Memory B cell (primary cell): ENCODE results near the gene ASCL2.
"Not testable (repeated sequence)": the region's sequence is repeated elsewhere in the genome, so short reads cannot be mapped to it uniquely, and the experiment has no call there.

Source experiments
- ATAC-seq: fragments of 150-1000 bp; cut with Tn5 transposase; 2 replicates; pipeline ENCODE4 v1.10.0; 2021; ENCODE audit warnings: low read depth, mild to moderate bottlenecking, moderate library complexity
- DNase-seq, 2 donors: peaks; one replicate each; pipeline ENCODE4 v3.0.0; 2022; ENCODE audit warnings: low spot score in 2 of 2
- H3K27ac Mint-ChIP-seq: one replicate; pipeline ENCODE4 v1.8.0; 2022; ENCODE audit warnings: mild to moderate bottlenecking, moderate library complexity, mixed read lengths
- H3K27me3 Mint-ChIP-seq: one replicate; pipeline ENCODE4 v1.8.0; 2022; ENCODE audit warnings: mixed read lengths
- H3K36me3 Mint-ChIP-seq: one replicate; pipeline ENCODE4 v1.8.0; 2022; ENCODE audit warnings: mild to moderate bottlenecking, mixed read lengths
- H3K4me1 Mint-ChIP-seq: one replicate; pipeline ENCODE4 v1.8.0; 2022; ENCODE audit warnings: mixed read lengths
- H3K4me3 Mint-ChIP-seq: one replicate; pipeline ENCODE4 v1.8.0; 2022; ENCODE audit warnings: mild to moderate bottlenecking, moderate library complexity, mixed read lengths
- H3K9me3 Mint-ChIP-seq: one replicate; pipeline ENCODE4 v1.8.0; 2022; ENCODE audit warnings: mixed read lengths

The ASCL2 gene

DNA sequence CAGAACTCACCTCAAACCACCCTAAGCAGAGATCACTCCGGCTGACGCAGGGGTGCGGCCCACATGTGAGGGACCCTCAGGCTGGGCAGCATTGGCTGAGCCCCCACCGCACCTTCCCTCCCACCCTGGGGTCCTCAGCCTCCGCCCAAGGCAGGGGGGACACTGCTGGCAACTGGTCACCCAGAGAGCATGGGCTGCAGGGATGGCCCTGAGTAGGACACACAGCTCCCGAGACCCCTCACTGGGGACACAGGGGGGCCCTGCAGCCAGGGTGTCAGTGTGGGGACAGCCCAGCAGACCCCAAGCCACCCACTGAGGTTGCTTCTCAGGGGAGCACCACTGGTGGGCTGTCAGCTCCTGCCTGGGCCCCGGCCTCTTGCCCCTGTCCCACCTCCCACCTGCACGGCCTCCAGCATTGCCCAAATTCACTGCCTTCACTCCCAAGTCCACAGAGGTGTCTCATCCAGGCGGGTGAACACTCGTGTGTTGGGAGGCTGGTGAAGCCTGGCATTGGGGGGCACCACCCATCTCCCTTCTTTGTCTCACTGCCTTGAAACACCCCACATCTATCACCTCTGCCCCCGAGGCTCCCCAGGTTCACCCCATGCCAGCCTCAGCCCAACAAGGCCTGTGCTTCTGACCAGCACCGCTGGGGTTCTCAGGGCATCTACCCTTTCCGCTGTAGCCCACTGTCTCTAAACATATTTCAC is 26.7 kb upstream of the ASCL2 start:
- no peaks in the 10 kb centered on the region for H3K9me3 Mint-ChIP-seq
- peaks cover 6% of the 10 kb centered on the region for H3K36me3 Mint-ChIP-seq
- peaks cover 19% of the 10 kb centered on the region for H3K4me1 Mint-ChIP-seq
- ATAC-seq (no peak), DNase-seq (no peak)
- peaks cover 6% of the 10 kb centered on the region for H3K27me3 Mint-ChIP-seq
- H3K27ac Mint-ChIP-seq: no peak overlapping the region
- H3K4me3 Mint-ChIP-seq: no peak overlapping the region

DNA sequence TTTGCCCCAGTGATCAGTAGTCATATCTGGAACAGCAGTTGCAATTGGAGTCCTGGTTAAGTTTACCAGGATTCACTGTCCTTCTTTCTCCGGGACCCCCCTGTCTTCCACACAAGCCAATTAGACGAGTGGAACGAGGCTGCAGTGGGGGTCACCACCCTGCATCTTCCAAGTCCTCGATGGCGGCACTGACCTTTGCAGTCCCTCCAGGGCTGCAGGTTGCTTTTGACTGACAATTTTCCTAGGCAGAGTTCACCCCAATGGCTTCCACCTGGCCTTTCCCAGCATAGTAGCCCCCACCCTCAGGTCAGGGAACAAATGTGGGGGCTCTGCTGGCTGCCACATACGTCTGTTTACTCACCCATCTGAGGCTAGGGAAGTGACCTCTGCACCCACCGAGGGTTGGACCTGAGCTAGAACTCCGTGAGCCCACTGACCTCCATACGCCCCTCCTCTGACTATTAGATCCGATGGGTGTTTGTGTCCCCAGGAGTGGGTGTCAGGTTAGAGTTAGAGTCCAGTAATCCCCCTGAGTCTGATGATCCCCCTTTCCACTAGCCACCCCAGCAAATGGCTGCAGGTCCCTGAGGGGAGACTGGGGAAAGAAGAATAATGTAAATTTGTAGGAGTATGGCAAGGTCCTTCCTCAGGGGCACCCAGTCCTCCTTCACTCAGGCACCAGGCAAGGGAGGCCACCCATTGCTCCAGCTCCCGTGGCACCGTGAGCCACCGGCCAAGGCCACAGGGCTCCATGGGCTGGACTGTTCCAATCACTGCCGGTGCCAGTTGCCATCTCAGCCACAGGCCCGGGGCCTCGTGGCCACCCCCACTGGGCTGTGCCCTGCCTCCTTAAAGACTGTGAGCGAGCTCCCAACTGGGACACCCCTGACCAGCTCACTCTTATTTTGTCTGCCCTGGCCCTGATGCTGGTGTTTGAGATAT is 25.9 kb upstream of the ASCL2 start:
- ATAC-seq (no peak), DNase-seq (no peak)
- Mint-ChIP-seq H3K4me3 (no peak overlapping the region), H3K27ac (no peak overlapping the region), H3K36me3 (peaks cover 6% of the 10 kb centered on the region), H3K9me3 (no peaks in the 10 kb centered on the region), H3K4me1 (peaks cover 14% of the 10 kb centered on the region), H3K27me3 (peaks cover 6% of the 10 kb centered on the region)

DNA sequence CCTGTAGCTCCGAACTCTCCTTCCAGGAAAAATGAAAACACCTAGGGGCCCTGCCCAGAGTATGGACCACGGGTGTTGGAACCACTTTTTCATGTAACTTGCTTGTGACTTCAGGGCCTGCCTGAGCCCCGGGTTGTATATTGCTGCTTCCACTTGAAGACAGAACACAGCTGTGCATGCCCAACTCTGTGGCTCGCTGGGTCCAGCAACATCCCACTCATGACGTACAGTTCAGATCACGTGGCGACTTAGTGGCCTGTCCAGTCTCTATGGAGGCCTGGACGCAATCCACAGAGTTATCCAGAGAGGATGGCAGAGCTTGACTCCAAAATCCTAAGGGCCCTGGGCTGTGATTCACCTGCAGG is 24.5 kb upstream of the ASCL2 start:
- peaks cover 8% of the 10 kb centered on the region for H3K27me3 Mint-ChIP-seq
- DNase-seq: no peak
- no peaks in the 10 kb centered on the region for H3K9me3 Mint-ChIP-seq
- peaks cover 9% of the 10 kb centered on the region for H3K4me1 Mint-ChIP-seq
- peaks cover 6% of the 10 kb centered on the region for H3K36me3 Mint-ChIP-seq
- ATAC-seq: no peak
- H3K4me3 Mint-ChIP-seq: no peak overlapping the region
- H3K27ac Mint-ChIP-seq: no peak overlapping the region

DNA sequence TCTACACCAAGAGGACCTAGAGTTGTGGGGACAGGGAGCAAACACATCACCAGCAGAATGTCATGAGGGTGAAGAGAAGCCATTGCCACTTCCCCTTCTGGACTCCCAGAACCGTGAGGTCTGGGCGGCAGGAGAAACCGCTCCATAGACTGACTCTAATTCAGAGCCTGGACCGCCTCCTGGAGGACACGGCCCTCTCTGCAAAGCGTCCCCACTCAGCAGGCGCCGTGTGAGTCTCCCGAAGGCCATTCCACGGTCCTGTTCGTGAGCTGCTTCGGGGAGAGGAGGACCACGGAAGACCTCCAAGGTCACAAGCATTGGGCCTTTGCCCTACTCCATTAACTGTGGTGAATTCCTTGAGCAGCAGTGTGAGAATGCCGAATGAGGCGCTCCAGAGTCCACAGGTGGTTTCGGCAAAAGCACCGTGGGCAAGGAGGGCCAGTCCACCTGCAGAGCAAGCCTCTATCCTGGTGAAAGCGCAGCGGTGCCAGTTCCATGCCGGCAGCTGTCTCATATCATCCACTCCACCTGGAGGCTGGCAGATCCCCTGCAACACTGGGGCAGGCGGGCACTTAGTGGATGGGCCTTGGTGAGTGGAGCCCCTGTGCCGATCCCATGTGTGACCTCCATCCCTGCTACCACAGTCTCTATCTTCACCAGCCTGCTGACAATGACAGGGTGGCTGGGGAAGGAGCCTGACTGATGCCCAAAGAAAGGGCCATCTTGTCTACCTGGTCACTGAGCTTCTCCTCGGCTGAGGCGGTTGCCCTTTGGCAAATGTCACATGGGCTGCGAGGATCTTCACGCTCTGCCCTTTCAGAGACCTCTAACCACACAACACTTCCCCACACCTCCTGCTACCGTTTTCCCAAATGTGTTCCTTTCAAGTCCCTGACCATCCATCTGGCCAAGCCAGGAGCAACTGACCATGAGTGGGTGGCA is 23.9 kb upstream of the ASCL2 start:
- Mint-ChIP-seq H3K9me3 (no peaks in the 10 kb centered on the region), H3K36me3 (peaks cover 4% of the 10 kb centered on the region), H3K27me3 (peaks cover 13% of the 10 kb centered on the region), H3K4me1 (peaks cover 3% of the 10 kb centered on the region), H3K4me3 (no peak overlapping the region), H3K27ac (no peak overlapping the region)
- ATAC-seq: no peak
- no peak for DNase-seq

DNA sequence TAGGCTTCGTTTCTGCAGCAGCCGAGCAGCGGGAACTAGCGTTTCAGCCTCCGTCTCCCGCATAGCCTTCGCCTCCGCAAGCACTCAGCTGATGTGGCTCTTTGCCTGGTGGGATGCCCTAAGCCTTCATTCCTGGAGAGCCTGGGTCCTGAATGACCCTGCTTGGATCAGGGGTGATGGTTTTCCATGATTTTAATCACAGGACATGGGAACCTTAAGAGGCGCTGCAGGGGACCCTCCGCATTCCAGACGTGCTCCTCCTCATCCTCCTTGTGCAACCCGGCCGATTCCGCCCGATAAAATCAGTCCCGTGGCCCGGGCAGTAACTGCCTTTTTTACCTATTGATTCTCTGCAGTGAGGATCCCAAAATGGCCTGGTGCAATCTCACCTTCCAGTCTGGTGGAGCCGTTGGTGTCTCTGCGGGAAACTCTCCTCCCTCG is 23.2 kb upstream of the ASCL2 start:
- Mint-ChIP-seq H3K36me3 (peaks cover 4% of the 10 kb centered on the region), H3K27ac (no peak overlapping the region), H3K27me3 (peaks cover 13% of the 10 kb centered on the region), H3K4me1 (peaks cover 3% of the 10 kb centered on the region), H3K9me3 (no peaks in the 10 kb centered on the region), H3K4me3 (no peak overlapping the region)
- ATAC-seq (no peak), DNase-seq (no peak)

DNA sequence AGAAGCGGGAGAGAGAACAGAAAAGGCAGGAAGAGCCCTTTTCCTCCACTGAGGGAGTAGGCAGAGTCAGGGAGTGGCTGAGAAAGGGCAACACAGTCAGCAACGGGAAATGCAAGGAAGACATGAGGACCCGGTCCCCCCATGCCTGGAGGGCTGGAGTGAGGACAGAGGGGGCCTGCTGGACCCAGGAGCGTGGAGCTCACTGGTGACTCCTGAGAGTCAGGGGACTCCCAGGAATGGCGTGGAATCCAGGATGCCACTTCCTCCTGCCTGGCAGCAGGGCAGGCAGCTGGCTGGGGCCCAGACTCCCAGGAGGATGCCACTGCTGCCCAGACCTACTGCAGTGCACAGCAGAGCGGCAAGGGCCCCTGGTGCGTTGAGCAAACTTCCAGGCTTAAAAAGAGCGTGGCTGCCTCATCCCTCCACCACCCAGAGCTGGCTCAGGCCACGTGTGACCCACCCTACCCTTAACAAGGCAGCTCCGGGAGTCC is 20.0 kb upstream of the ASCL2 start:
- Mint-ChIP-seq H3K9me3 (no peaks in the 10 kb centered on the region), H3K4me1 (no peaks in the 10 kb centered on the region), H3K27ac (no peak overlapping the region), H3K4me3 (no peak overlapping the region), H3K27me3 (peaks cover 28% of the 10 kb centered on the region), H3K36me3 (peaks cover 3% of the 10 kb centered on the region)
- ATAC-seq (no peak), DNase-seq (no peak)

DNA sequence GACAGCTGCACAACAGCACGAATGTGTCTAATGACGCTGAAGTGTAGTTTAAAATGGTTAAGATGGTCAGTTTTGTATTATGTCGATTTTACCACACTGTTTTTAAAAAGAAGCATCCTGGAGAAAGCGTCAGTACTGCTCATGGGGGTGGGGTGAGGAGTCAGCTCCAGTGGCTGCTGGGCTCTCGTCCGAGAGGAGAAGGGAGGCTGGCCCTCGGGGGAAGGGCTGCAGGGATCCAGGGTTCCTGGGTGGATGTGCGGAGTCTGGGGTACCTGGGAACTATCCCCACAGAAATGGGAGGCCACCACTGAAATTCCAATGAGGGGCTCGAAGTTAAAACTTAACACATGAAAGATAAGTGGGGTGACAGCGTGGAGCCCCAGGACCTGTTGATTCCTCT is 19.5 kb upstream of the ASCL2 start:
- Mint-ChIP-seq H3K4me1 (no peaks in the 10 kb centered on the region), H3K4me3 (no peak overlapping the region), H3K9me3 (peaks cover 1% of the 10 kb centered on the region), H3K27ac (no peak overlapping the region), H3K36me3 (peaks cover 5% of the 10 kb centered on the region), H3K27me3 (peaks cover 32% of the 10 kb centered on the region)
- DNase-seq: no peak
- ATAC-seq: no peak

DNA sequence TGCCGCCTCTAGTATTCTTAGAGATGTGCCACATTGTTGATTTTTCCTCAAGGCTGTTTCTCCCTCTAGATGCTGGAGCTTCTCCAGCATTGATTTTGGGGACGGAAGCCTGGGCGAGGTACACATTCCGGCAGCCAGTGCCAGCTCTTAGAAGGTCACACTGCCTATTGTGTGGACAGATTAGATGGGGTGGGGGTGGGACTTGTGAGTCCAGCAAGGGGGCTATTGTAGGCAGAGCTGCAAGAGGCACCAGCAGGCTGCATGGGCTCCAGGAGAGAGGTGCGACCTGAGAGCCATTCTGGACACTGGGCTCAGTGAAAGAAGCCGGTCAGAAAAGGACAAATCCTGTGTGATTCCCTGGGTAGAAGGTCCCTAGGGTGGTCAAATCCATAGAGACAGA is 19.0 kb upstream of the ASCL2 start:
- ATAC-seq: no peak
- H3K4me3 Mint-ChIP-seq: no peak overlapping the region
- H3K4me1 Mint-ChIP-seq: no peaks in the 10 kb centered on the region
- no peak overlapping the region for H3K27ac Mint-ChIP-seq
- H3K36me3 Mint-ChIP-seq: peaks cover 5% of the 10 kb centered on the region
- no peak for DNase-seq
- H3K27me3 Mint-ChIP-seq: peaks cover 32% of the 10 kb centered on the region
- H3K9me3 Mint-ChIP-seq: peaks cover 1% of the 10 kb centered on the region

DNA sequence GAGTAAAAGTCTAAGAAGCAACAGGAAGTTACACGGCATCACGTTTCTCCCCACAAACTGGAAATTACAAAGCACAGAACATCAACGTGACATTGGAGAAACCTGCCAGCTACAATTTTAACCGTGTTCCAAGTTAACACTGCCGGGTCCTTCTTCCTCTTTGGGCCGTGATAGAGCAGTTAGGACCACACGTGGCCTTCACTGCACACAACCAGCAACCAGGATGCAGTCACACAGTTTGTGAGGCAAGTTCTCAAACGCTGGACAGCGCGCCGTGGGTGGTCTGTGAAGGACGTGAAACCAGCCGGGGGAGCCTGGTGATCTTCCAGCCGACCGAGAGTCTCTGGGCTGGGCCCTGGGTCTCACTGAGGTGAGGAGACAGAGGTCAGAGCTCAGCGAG is 16.7 kb upstream of the ASCL2 start:
- H3K27ac Mint-ChIP-seq: no peak overlapping the region
- H3K9me3 Mint-ChIP-seq: peaks cover 4% of the 10 kb centered on the region
- no peak overlapping the region for H3K4me3 Mint-ChIP-seq
- ATAC-seq (no peak), DNase-seq (no peak)
- H3K36me3 Mint-ChIP-seq: peaks cover 5% of the 10 kb centered on the region
- no peaks in the 10 kb centered on the region for H3K4me1 Mint-ChIP-seq
- peaks cover 29% of the 10 kb centered on the region for H3K27me3 Mint-ChIP-seq

DNA sequence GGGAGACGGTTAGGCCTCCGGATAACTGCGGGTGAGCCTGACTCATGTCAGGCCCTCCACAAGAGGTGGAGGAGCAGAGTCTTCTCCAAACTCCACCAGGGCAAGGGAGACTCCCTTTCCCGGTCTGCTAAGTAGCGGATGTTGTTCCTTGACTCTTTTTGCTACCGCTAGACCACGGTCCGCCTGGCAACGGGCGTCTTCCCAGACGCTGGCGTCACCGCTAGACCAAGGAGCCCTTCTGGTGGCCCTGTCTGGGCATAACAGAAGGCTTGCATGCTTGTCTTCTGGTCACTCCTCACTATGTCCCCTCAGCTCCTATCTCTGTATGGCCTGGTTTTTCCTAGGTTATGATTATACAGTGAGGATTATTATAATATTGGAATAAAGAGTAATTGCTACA is 16.0 kb upstream of the ASCL2 start:
- DNase-seq, H3K4me1 Mint-ChIP-seq, H3K36me3 Mint-ChIP-seq, H3K9me3 Mint-ChIP-seq, H3K27ac Mint-ChIP-seq, H3K4me3 Mint-ChIP-seq, ATAC-seq: not testable (repeated sequence)
- H3K27me3 Mint-ChIP-seq: peaks cover 29% of the 10 kb centered on the region

DNA sequence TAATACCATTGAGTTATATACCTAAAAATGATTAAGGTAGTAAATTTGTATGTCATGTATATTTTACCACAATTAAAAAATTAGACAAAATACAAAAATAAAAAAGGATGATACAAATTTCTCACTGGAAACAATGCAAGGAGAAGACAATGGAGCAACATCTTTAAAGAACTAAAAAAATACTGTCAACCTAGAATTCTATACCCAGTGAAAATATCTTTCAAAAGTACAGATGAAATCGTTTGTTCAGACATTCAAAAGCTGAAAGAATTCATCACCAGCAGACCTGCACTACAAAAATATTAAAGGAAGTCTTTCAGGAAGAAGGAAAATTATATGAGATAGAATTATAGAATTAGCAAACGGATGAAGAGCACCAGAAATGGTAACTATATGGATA is 9.8 kb upstream of the ASCL2 start:
- H3K36me3 Mint-ChIP-seq: peaks cover 5% of the 10 kb centered on the region

DNA sequence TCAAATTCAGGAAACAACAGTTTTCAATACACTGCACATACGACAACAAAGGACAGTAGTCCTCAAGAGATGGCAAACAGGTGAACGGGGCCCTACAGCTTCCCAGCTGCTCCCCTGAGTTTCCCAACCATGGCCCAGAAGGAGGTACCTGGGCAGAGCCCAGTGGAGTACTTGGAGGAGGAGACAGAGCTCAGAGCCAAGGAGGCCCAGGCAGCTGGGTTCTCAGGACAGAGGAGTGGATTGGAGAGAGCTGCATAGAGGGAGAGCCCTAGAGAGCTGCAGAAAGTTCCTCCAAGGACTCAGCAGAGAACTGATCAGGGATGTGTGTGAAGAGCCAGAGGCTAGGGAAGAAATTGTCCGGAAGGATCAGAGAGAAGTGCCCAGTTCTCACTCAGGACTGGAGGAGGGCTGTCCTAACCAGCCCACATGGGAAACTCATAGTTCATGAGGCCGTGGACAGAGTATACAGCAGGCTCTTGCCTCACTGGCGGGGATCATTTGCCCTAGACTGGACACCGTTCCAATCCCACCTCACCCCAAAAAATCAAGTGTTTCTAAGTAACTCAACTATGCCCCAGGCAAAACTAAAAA is 7.6 kb upstream of the ASCL2 start:
- Mint-ChIP-seq H3K9me3 (peaks cover 9% of the 10 kb centered on the region), H3K4me1 (no peaks in the 10 kb centered on the region)

More for the DNA sequence above, 9.8 kb upstream of the ASCL2 start:
- no peak overlapping the region for H3K4me3 Mint-ChIP-seq
- peaks cover 22% of the 10 kb centered on the region for H3K27me3 Mint-ChIP-seq
- H3K27ac Mint-ChIP-seq: no peak overlapping the region
- H3K4me1 Mint-ChIP-seq: no peaks in the 10 kb centered on the region
- no peak for ATAC-seq
- H3K9me3 Mint-ChIP-seq: peaks cover 10% of the 10 kb centered on the region
- DNase-seq: no peak

DNA sequence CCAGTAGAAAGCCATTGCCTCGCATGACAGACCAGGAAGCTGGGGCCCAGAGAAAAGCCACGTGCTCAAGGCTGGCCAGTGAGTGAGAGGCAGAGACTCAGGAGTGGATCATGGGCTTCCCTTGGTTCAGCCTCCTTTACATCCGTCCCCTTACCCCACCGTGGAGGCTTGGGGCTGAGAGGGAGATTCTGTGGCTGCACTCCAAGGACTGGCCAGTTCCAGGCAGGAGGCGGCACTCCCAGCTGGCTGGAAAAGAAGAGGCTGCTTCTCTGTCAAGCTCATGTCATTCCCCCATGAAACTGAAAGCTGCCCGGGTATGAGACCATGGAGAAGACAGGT is 6.6 kb upstream of the ASCL2 start:
- H3K27ac Mint-ChIP-seq: no peak overlapping the region

More for the DNA sequence above, 7.6 kb upstream of the ASCL2 start:
- H3K27me3 Mint-ChIP-seq: peaks cover 20% of the 10 kb centered on the region
- peaks cover 3% of the 10 kb centered on the region for H3K36me3 Mint-ChIP-seq
- ATAC-seq (no peak), DNase-seq (no peak)
- H3K27ac Mint-ChIP-seq: no peak overlapping the region
- H3K4me3 Mint-ChIP-seq: no peak overlapping the region

More for the DNA sequence above, 6.6 kb upstream of the ASCL2 start:
- peaks cover 23% of the 10 kb centered on the region for H3K27me3 Mint-ChIP-seq
- ATAC-seq (no peak), DNase-seq (no peak)
- peaks cover 6% of the 10 kb centered on the region for H3K9me3 Mint-ChIP-seq
- H3K36me3 Mint-ChIP-seq: peaks cover 3% of the 10 kb centered on the region
- no peaks in the 10 kb centered on the region for H3K4me1 Mint-ChIP-seq
- H3K4me3 Mint-ChIP-seq: no peak overlapping the region
